Liver (tissue), 9 donors: ENCODE measurements around the gene RETN. TPM values are rescaled to one million over a fixed set of nuclear protein-coding genes. Genes with fewer than 3 reads are reported as not detected.

Source experiments
- DNase-seq: peaks from one replicate; pipeline ENCODE4 v3.0.0-alpha.2; 2017; ENCODE audit warnings: low spot score
- H3K27ac ChIP-seq, 2 donors: one replicate each; pipeline ENCODE4 v1.7.0; 2013; ENCODE audit warnings: inconsistent platforms in 2 of 2, low read length in 2 of 2, control low read depth in 1 of 2, low read depth in 1 of 2, mild to moderate bottlenecking in 1 of 2
- H3K27me3 ChIP-seq, 4 donors: one replicate each; pipeline versions ENCODE4 v1.6.1 to v1.7.0; 2013; ENCODE audit warnings: low read length in 3 of 4, inconsistent platforms in 1 of 4, mild to moderate bottlenecking in 1 of 4, moderate library complexity in 1 of 4; ENCODE audit not compliant: control insufficient read depth in 4 of 4, insufficient read depth in 4 of 4
- H3K36me3 ChIP-seq, 4 donors: one replicate each; pipeline versions ENCODE4 v1.6.1 to v1.7.0; 2013; ENCODE audit warnings: low read length in 3 of 4, mild to moderate bottlenecking in 3 of 4, low read depth in 1 of 4, moderate library complexity in 1 of 4; ENCODE audit not compliant: control insufficient read depth in 4 of 4, insufficient read depth in 3 of 4
- H3K4me1 ChIP-seq, 4 donors: one replicate each; pipeline versions ENCODE4 v1.6.1 to v1.7.0; 2013; ENCODE audit warnings: low read length in 3 of 4, mild to moderate bottlenecking in 3 of 4, moderate library complexity in 1 of 4; ENCODE audit not compliant: control insufficient read depth in 4 of 4, insufficient read depth in 4 of 4
- H3K4me3 ChIP-seq, 3 donors: one replicate each; pipeline versions ENCODE4 v1.6.1 to v1.7.0; 2013; ENCODE audit warnings: low read length in 3 of 3, control low read depth in 1 of 3, low read depth in 1 of 3, mild to moderate bottlenecking in 1 of 3
- H3K9ac ChIP-seq, 2 donors: one replicate each; pipeline ENCODE4 v1.7.0; 2013; ENCODE audit warnings: low read length in 2 of 2, mild to moderate bottlenecking in 2 of 2, moderate library complexity in 2 of 2, control low read depth in 1 of 2, low read depth in 1 of 2
- H3K9me3 ChIP-seq, 4 donors: one replicate each; pipeline versions ENCODE4 v1.6.1 to v1.7.0; 2013; ENCODE audit warnings: low read length in 3 of 4; ENCODE audit not compliant: control insufficient read depth in 4 of 4
- EGR1 ChIP-seq, 2 donors: IDR thresholded peaks; 2 replicates each; pipeline ENCODE4 v1.6.1; 2016 to 2018; ENCODE audit warnings: antibody characterized with exemption in 2 of 2, low read depth in 2 of 2
- FOXA1 ChIP-seq: IDR thresholded peaks from 2 replicates; pipeline ENCODE4 v1.6.1; 2016; ENCODE audit warnings: antibody characterized with exemption
- FOXA2 ChIP-seq: IDR thresholded peaks from 2 replicates; pipeline ENCODE4 v1.6.1; 2016; ENCODE audit warnings: antibody characterized with exemption
- GABPA ChIP-seq, 2 donors: IDR thresholded peaks in 1 of 2; conservative IDR thresholded peaks in 1 of 2; 2 replicates each; pipeline ENCODE4 v1.6.1; 2016; ENCODE audit warnings: antibody characterized with exemption in 2 of 2, mild to moderate bottlenecking in 1 of 2, moderate library complexity in 1 of 2
- HNF4A ChIP-seq, 2 donors: conservative IDR thresholded peaks; 2 replicates each; pipeline ENCODE4 v1.6.1; 2016; ENCODE audit warnings: antibody characterized with exemption in 2 of 2, mild to moderate bottlenecking in 2 of 2
- HNF4G ChIP-seq: IDR thresholded peaks from 2 replicates; pipeline ENCODE4 v1.6.1; 2016; ENCODE audit warnings: antibody characterized with exemption
- JUND ChIP-seq, 2 donors: IDR thresholded peaks; 2 replicates each; pipeline ENCODE4 v1.6.1; 2016; ENCODE audit warnings: antibody characterized with exemption in 2 of 2
- NR2F2 ChIP-seq: IDR thresholded peaks from 2 replicates; pipeline ENCODE4 v1.6.1; 2016; ENCODE audit warnings: antibody characterized with exemption
- RAD21 ChIP-seq, 2 donors: IDR thresholded peaks; 2 replicates each; pipeline ENCODE4 v1.6.1; 2016; ENCODE audit warnings: antibody characterized with exemption in 2 of 2, mild to moderate bottlenecking in 2 of 2
- RXRA ChIP-seq, 2 donors: IDR thresholded peaks; 2 replicates each; pipeline ENCODE4 v1.6.1; 2017 to 2018; ENCODE audit warnings: antibody characterized with exemption in 2 of 2, mild to moderate bottlenecking in 1 of 2
- SP1 ChIP-seq: IDR thresholded peaks from 2 replicates; pipeline ENCODE4 v1.6.1; 2018; ENCODE audit warnings: antibody characterized with exemption, mild to moderate bottlenecking
- TAF1 ChIP-seq: conservative IDR thresholded peaks from 2 replicates; pipeline ENCODE4 v1.6.1; 2016; ENCODE audit warnings: antibody characterized with exemption, mild to moderate bottlenecking
- YY1 ChIP-seq: IDR thresholded peaks from 2 replicates; pipeline ENCODE4 v1.6.1; 2016; ENCODE audit warnings: antibody characterized with exemption, mild to moderate bottlenecking
- WGBS: extraction: QIAGEN DNeasy Blood & Tissue Kit; methylation state at CpG from one replicate; pipeline ENCODE4 v1.1.7; 2013; 5-methylcytosine and 5-hydroxymethylcytosine counted together
- polyA plus RNA-seq, 2 donors: library from polyadenylated mRNA; stranded (reverse) in 1 of 2; unstranded in 1 of 2; fragments of 200-250 nt in 1 of 2; fragments of >200 nt in 1 of 2; fragmentation: Nextera tagmentation in 1 of 2; extraction: Ambion mirVana in 1 of 2; gene quantifications; one replicate each; pipeline versions ENCODE4 v1.2.1 to v1.2.3, GENCODE V29; 2013 to 2015
- total RNA-seq, 2 donors: library from RNA; depleted of rRNA; stranded (reverse); fragments of >200 nt; gene quantifications; one replicate each; pipeline ENCODE4 v1.2.3, GENCODE V29; 2014
- TF ChIP-seq, protein P1 (sequence below): IDR thresholded peaks from 2 replicates; pipeline ENCODE4 v1.6.1; 2016; ENCODE audit warnings: antibody characterized with exemption
- TF ChIP-seq, protein P2 (sequence below): IDR thresholded peaks from 2 replicates; pipeline ENCODE4 v1.6.1; 2016; ENCODE audit warnings: antibody characterized with exemption
- TF ChIP-seq, protein P3 (sequence below): fragments of 150-350 bp; IDR thresholded peaks from 2 replicates; pipeline ENCODE4 v1.5.1; 2017; ENCODE audit warnings: improper control_type of control experiment, low read depth, low read length; ENCODE audit not compliant: missing input control
- TF ChIP-seq, protein P4 (sequence below): IDR thresholded peaks from 2 replicates; pipeline ENCODE4 v1.6.1; 2016; ENCODE audit warnings: antibody characterized with exemption, mild to moderate bottlenecking
- donor health status: healthy.
- donor health status: healthy.
- donor health status: healthy.
- donor health status: healthy.
- donor health status: healthy.

The RETN gene
- total and polyA plus RNA-seq, 4 donors, result 1.9 to 11.5 TPM; not detected in 2

DNA sequence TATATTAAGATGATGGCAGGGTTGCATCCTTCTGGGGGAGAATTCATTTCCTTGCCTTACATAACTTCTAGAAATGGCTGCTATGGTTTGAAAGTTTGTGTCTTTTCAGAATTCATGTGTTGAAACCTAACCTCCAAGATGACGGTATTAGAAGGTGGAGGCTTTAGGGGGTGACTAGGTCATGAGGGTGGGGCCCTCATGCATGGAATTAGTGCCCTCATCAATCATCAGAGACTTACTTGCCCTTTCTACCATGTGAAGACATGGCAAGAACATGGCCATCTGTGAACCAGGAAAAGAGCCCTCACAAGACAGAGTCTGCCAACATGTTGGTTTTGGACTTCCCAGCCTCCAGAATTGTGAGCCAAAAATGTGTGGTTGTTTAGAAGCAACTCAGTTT, 47.9 kb downstream of the RETN start (continued):
- no peak for TF ChIP-seq TAF1
- TF ChIP-seq, protein P1, sequence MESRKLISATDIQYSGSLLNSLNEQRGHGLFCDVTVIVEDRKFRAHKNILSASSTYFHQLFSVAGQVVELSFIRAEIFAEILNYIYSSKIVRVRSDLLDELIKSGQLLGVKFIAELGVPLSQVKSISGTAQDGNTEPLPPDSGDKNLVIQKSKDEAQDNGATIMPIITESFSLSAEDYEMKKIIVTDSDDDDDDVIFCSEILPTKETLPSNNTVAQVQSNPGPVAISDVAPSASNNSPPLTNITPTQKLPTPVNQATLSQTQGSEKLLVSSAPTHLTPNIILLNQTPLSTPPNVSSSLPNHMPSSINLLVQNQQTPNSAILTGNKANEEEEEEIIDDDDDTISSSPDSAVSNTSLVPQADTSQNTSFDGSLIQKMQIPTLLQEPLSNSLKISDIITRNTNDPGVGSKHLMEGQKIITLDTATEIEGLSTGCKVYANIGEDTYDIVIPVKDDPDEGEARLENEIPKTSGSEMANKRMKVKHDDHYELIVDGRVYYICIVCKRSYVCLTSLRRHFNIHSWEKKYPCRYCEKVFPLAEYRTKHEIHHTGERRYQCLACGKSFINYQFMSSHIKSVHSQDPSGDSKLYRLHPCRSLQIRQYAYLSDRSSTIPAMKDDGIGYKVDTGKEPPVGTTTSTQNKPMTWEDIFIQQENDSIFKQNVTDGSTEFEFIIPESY, result no peak

DNA sequence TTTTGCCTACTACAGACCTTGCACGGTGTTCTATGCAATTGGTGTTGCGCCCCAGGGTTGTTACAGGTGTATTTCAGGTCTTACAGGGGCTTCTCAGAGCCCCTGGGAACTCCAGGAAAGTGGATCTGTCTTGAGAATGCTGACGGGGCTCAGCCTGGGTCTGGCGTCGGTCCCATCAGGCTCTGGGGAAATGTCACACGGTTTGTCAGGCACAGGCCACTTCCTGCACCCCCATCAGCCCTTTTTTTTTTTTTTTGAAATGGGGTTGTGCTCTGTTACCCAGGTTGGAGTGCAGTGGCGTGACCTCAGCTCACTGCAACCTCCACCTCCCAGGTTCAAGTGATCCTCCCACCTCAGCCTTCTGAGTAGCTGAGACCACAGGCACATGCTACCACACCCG, 49.8 kb downstream of the RETN start:
- H3K4me1 ChIP-seq, result no peaks in the 10 kb centered on the region
- 55% methylated on average over 8 of the region's 8 CpGs for WGBS
- no peak overlapping the region for H3K27ac ChIP-seq

More for the DNA sequence above, 49.8 kb downstream of the RETN start:
- Histone ChIP-seq H3K9ac (no peak overlapping the region), H3K36me3 (no peaks in the 10 kb centered on the region), H3K27me3 (no peaks in the 10 kb centered on the region), H3K4me3 (no peak overlapping the region), H3K9me3 (peaks cover 0 to 7% (median 4%) of the 10 kb centered on the region in 4 donors)
- no peak for TF ChIP-seq FOXA2
- TF ChIP-seq HNF4A (conservative IDR thresholded peaks at IDR 0.05), result no peak
- no peak for TF ChIP-seq TAF1
- no peak for TF ChIP-seq RAD21 (IDR thresholded peaks at IDR 0.05)
- no peak for TF ChIP-seq SP1
- no peak for TF ChIP-seq GABPA (IDR thresholded peaks at IDR 0.05 in 1 of 2, conservative IDR thresholded peaks at IDR 0.05 in 1 of 2)
- TF ChIP-seq, protein P2, sequence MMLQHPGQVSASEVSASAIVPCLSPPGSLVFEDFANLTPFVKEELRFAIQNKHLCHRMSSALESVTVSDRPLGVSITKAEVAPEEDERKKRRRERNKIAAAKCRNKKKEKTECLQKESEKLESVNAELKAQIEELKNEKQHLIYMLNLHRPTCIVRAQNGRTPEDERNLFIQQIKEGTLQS, result no peak
- no peak for TF ChIP-seq RXRA (IDR thresholded peaks at IDR 0.05)
- no peak for TF ChIP-seq NR2F2
- no peak for TF ChIP-seq JUND (IDR thresholded peaks at IDR 0.05)
- TF ChIP-seq EGR1 (IDR thresholded peaks at IDR 0.05; ENCODE audit: low read depth in 2 of 2), result no peak
- TF ChIP-seq, protein P3, sequence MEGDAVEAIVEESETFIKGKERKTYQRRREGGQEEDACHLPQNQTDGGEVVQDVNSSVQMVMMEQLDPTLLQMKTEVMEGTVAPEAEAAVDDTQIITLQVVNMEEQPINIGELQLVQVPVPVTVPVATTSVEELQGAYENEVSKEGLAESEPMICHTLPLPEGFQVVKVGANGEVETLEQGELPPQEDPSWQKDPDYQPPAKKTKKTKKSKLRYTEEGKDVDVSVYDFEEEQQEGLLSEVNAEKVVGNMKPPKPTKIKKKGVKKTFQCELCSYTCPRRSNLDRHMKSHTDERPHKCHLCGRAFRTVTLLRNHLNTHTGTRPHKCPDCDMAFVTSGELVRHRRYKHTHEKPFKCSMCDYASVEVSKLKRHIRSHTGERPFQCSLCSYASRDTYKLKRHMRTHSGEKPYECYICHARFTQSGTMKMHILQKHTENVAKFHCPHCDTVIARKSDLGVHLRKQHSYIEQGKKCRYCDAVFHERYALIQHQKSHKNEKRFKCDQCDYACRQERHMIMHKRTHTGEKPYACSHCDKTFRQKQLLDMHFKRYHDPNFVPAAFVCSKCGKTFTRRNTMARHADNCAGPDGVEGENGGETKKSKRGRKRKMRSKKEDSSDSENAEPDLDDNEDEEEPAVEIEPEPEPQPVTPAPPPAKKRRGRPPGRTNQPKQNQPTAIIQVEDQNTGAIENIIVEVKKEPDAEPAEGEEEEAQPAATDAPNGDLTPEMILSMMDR, result no peak
- TF ChIP-seq HNF4G, result no peak
- TF ChIP-seq FOXA1, result no peak
- TF ChIP-seq YY1, result no peak
- TF ChIP-seq, protein P4, sequence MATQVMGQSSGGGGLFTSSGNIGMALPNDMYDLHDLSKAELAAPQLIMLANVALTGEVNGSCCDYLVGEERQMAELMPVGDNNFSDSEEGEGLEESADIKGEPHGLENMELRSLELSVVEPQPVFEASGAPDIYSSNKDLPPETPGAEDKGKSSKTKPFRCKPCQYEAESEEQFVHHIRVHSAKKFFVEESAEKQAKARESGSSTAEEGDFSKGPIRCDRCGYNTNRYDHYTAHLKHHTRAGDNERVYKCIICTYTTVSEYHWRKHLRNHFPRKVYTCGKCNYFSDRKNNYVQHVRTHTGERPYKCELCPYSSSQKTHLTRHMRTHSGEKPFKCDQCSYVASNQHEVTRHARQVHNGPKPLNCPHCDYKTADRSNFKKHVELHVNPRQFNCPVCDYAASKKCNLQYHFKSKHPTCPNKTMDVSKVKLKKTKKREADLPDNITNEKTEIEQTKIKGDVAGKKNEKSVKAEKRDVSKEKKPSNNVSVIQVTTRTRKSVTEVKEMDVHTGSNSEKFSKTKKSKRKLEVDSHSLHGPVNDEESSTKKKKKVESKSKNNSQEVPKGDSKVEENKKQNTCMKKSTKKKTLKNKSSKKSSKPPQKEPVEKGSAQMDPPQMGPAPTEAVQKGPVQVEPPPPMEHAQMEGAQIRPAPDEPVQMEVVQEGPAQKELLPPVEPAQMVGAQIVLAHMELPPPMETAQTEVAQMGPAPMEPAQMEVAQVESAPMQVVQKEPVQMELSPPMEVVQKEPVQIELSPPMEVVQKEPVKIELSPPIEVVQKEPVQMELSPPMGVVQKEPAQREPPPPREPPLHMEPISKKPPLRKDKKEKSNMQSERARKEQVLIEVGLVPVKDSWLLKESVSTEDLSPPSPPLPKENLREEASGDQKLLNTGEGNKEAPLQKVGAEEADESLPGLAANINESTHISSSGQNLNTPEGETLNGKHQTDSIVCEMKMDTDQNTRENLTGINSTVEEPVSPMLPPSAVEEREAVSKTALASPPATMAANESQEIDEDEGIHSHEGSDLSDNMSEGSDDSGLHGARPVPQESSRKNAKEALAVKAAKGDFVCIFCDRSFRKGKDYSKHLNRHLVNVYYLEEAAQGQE, result no peak
- TF ChIP-seq, protein P1, result no peak
- DNase-seq, result no peak

Other genes starting within 250 kb of the RETN start
- 1 to 10 TPM; 1.9 to 7.7 TPM for gene PEX11G, start 180.0 kb upstream of the RETN start, total RNA-seq
- gene PEX11G, start 180.0 kb upstream of the RETN start, polyA plus RNA-seq, result 10 to 100 TPM in 1 of 2 donors, 1 to 10 TPM in 1; 8.6 to 10.9 TPM
- gene ZNF358, start 152.9 kb upstream of the RETN start, total RNA-seq, result 1 to 10 TPM; 5.7 to 9.5 TPM
- gene ZNF358, start 152.9 kb upstream of the RETN start, polyA plus RNA-seq, result 10 to 100 TPM; 15.6 to 18.2 TPM
- 10 to 100 TPM; 10.9 to 13.2 TPM for gene MCOLN1, start 146.4 kb upstream of the RETN start, total RNA-seq
- gene MCOLN1, start 146.4 kb upstream of the RETN start, polyA plus RNA-seq, result 10 to 100 TPM; 14.1 to 17.0 TPM
- 10 to 100 TPM; 33.0 to 68.4 TPM for gene PNPLA6, start 133.3 kb upstream of the RETN start, total RNA-seq
- 10 to 100 TPM; 20.9 to 22.9 TPM for gene PNPLA6, start 133.3 kb upstream of the RETN start, polyA plus RNA-seq
- 10 to 100 TPM in 1 of 2 donors, 1 to 10 TPM in 1; 4.4 to 13.8 TPM for gene CAMSAP3, start 73.2 kb upstream of the RETN start, total RNA-seq
- 10 to 100 TPM in 1 of 2 donors, 1 to 10 TPM in 1; 5.7 to 19.1 TPM for gene CAMSAP3, start 73.2 kb upstream of the RETN start, polyA plus RNA-seq
- 10 to 100 TPM; 17.2 to 21.3 TPM for gene XAB2, start 39.5 kb upstream of the RETN start, total RNA-seq
- 10 to 100 TPM in 1 of 2 donors, 1 to 10 TPM in 1; 5.1 to 13.3 TPM for gene XAB2, start 39.5 kb upstream of the RETN start, polyA plus RNA-seq
- 10 to 100 TPM in 1 of 2 donors, 1 to 10 TPM in 1; 4.8 to 22.0 TPM for gene PET100, start 39.3 kb upstream of the RETN start, total RNA-seq
- gene PET100, start 39.3 kb upstream of the RETN start, polyA plus RNA-seq, result 100 to 1,000 TPM in 1 of 2 donors, 10 to 100 TPM in 1; 31.5 to 225 TPM
- not detected for gene PCP2, start 35.3 kb upstream of the RETN start, total RNA-seq
- gene PCP2, start 35.3 kb upstream of the RETN start, polyA plus RNA-seq, result under 1 TPM; 0.08 to 0.25 TPM
- gene STXBP2, start 31.9 kb upstream of the RETN start, total RNA-seq, result 10 to 100 TPM; 25.9 to 32.7 TPM
- 10 to 100 TPM; 26.8 to 27.5 TPM for gene STXBP2, start 31.9 kb upstream of the RETN start, polyA plus RNA-seq
- gene MCEMP1, start 8.0 kb downstream of the RETN start, total RNA-seq, result under 1 TPM; 0.42 to 0.92 TPM
- under 1 TPM; 0.29 to 0.54 TPM for gene MCEMP1, start 8.0 kb downstream of the RETN start, polyA plus RNA-seq
- gene TRAPPC5, start 11.8 kb downstream of the RETN start, total RNA-seq, result 10 to 100 TPM; 22.5 to 38.3 TPM
- gene TRAPPC5, start 11.8 kb downstream of the RETN start, polyA plus RNA-seq, result 100 to 1,000 TPM in 1 of 2 donors, 10 to 100 TPM in 1; 72.1 to 130 TPM
- gene FCER2, start 33.1 kb downstream of the RETN start, total RNA-seq, result under 1 TPM in 1 of 2 donors, not detected in 1; 0.14 TPM
- gene FCER2, start 33.1 kb downstream of the RETN start, polyA plus RNA-seq, result not detected
- 10 to 100 TPM in 1 of 2 donors, 1 to 10 TPM in 1; 7.7 to 43.9 TPM for gene CLEC4G, start 63.1 kb downstream of the RETN start, total RNA-seq
- gene CLEC4G, start 63.1 kb downstream of the RETN start, polyA plus RNA-seq, result 10 to 100 TPM; 47.4 to 69.0 TPM
- 1 to 10 TPM; 1.6 to 1.9 TPM for gene CD209, start 78.5 kb downstream of the RETN start, total RNA-seq
- gene CD209, start 78.5 kb downstream of the RETN start, polyA plus RNA-seq, result 1 to 10 TPM in 1 of 2 donors, under 1 TPM in 1; 0.44 to 3.5 TPM
- gene CLEC4M, start 94.2 kb downstream of the RETN start, total RNA-seq, result 10 to 100 TPM; 22.2 to 33.0 TPM
- 10 to 100 TPM; 32.7 to 33.5 TPM for gene CLEC4M, start 94.2 kb downstream of the RETN start, polyA plus RNA-seq
- gene EVI5L, start 161.2 kb downstream of the RETN start, total RNA-seq, result 1 to 10 TPM; 4.2 to 4.7 TPM
- 1 to 10 TPM; 1.4 to 5.0 TPM for gene EVI5L, start 161.2 kb downstream of the RETN start, polyA plus RNA-seq
- gene PRR36, start 205.3 kb downstream of the RETN start, total RNA-seq, result not detected
- under 1 TPM; 0.02 to 0.03 TPM for gene PRR36, start 205.3 kb downstream of the RETN start, polyA plus RNA-seq
- 1 to 10 TPM; 1.8 to 3.3 TPM for gene LRRC8E, start 219.5 kb downstream of the RETN start, total RNA-seq
- 1 to 10 TPM in 1 of 2 donors, not detected in 1; 2.4 TPM for gene LRRC8E, start 219.5 kb downstream of the RETN start, polyA plus RNA-seq
- 10 to 100 TPM in 1 of 2 donors, 1 to 10 TPM in 1; 9.4 to 11.7 TPM for gene MAP2K7, start 234.8 kb downstream of the RETN start, total RNA-seq
- 1 to 10 TPM; 3.0 to 9.7 TPM for gene MAP2K7, start 234.8 kb downstream of the RETN start, polyA plus RNA-seq
- 1 to 10 TPM in 1 of 2 donors, not detected in 1; 2.5 TPM for gene TGFBR3L, start 245.8 kb downstream of the RETN start, total RNA-seq
- gene TGFBR3L, start 245.8 kb downstream of the RETN start, polyA plus RNA-seq, result under 1 TPM; 0.32 to 0.36 TPM